Liver (tissue), 9 donors: ENCODE data around the gene IL17A. TPM values are rescaled to one million over a fixed set of nuclear protein-coding genes. Genes with fewer than 3 reads are reported as not detected.

ENCODE experiments used
- DNase-seq: peaks from one replicate; pipeline ENCODE4 v3.0.0-alpha.2; 2017; ENCODE audit warnings: low spot score
- H3K27ac ChIP-seq, 2 donors: one replicate each; pipeline ENCODE4 v1.7.0; 2013; ENCODE audit warnings: inconsistent platforms in 2 of 2, low read length in 2 of 2, control low read depth in 1 of 2, low read depth in 1 of 2, mild to moderate bottlenecking in 1 of 2
- H3K27me3 ChIP-seq, 4 donors: one replicate each; pipeline versions ENCODE4 v1.6.1 to v1.7.0; 2013; ENCODE audit warnings: low read length in 3 of 4, inconsistent platforms in 1 of 4, mild to moderate bottlenecking in 1 of 4, moderate library complexity in 1 of 4; ENCODE audit not compliant: control insufficient read depth in 4 of 4, insufficient read depth in 4 of 4
- H3K36me3 ChIP-seq, 4 donors: one replicate each; pipeline versions ENCODE4 v1.6.1 to v1.7.0; 2013; ENCODE audit warnings: low read length in 3 of 4, mild to moderate bottlenecking in 3 of 4, low read depth in 1 of 4, moderate library complexity in 1 of 4; ENCODE audit not compliant: control insufficient read depth in 4 of 4, insufficient read depth in 3 of 4
- H3K4me1 ChIP-seq, 4 donors: one replicate each; pipeline versions ENCODE4 v1.6.1 to v1.7.0; 2013; ENCODE audit warnings: low read length in 3 of 4, mild to moderate bottlenecking in 3 of 4, moderate library complexity in 1 of 4; ENCODE audit not compliant: control insufficient read depth in 4 of 4, insufficient read depth in 4 of 4
- H3K4me3 ChIP-seq, 3 donors: one replicate each; pipeline versions ENCODE4 v1.6.1 to v1.7.0; 2013; ENCODE audit warnings: low read length in 3 of 3, control low read depth in 1 of 3, low read depth in 1 of 3, mild to moderate bottlenecking in 1 of 3
- H3K9ac ChIP-seq, 2 donors: one replicate each; pipeline ENCODE4 v1.7.0; 2013; ENCODE audit warnings: low read length in 2 of 2, mild to moderate bottlenecking in 2 of 2, moderate library complexity in 2 of 2, control low read depth in 1 of 2, low read depth in 1 of 2
- H3K9me3 ChIP-seq, 4 donors: one replicate each; pipeline versions ENCODE4 v1.6.1 to v1.7.0; 2013; ENCODE audit warnings: low read length in 3 of 4; ENCODE audit not compliant: control insufficient read depth in 4 of 4
- EGR1 ChIP-seq, 2 donors: IDR thresholded peaks; 2 replicates each; pipeline ENCODE4 v1.6.1; 2016 to 2018; ENCODE audit warnings: antibody characterized with exemption in 2 of 2, low read depth in 2 of 2
- FOXA1 ChIP-seq: IDR thresholded peaks from 2 replicates; pipeline ENCODE4 v1.6.1; 2016; ENCODE audit warnings: antibody characterized with exemption
- FOXA2 ChIP-seq: IDR thresholded peaks from 2 replicates; pipeline ENCODE4 v1.6.1; 2016; ENCODE audit warnings: antibody characterized with exemption
- GABPA ChIP-seq, 2 donors: IDR thresholded peaks in 1 of 2; conservative IDR thresholded peaks in 1 of 2; 2 replicates each; pipeline ENCODE4 v1.6.1; 2016; ENCODE audit warnings: antibody characterized with exemption in 2 of 2, mild to moderate bottlenecking in 1 of 2, moderate library complexity in 1 of 2
- HNF4A ChIP-seq, 2 donors: conservative IDR thresholded peaks; 2 replicates each; pipeline ENCODE4 v1.6.1; 2016; ENCODE audit warnings: antibody characterized with exemption in 2 of 2, mild to moderate bottlenecking in 2 of 2
- HNF4G ChIP-seq: IDR thresholded peaks from 2 replicates; pipeline ENCODE4 v1.6.1; 2016; ENCODE audit warnings: antibody characterized with exemption
- JUND ChIP-seq, 2 donors: IDR thresholded peaks; 2 replicates each; pipeline ENCODE4 v1.6.1; 2016; ENCODE audit warnings: antibody characterized with exemption in 2 of 2
- MAX ChIP-seq: IDR thresholded peaks from 2 replicates; pipeline ENCODE4 v1.6.1; 2016; ENCODE audit warnings: antibody characterized with exemption
- NR2F2 ChIP-seq: IDR thresholded peaks from 2 replicates; pipeline ENCODE4 v1.6.1; 2016; ENCODE audit warnings: antibody characterized with exemption
- RAD21 ChIP-seq, 2 donors: IDR thresholded peaks; 2 replicates each; pipeline ENCODE4 v1.6.1; 2016; ENCODE audit warnings: antibody characterized with exemption in 2 of 2, mild to moderate bottlenecking in 2 of 2
- REST ChIP-seq: IDR thresholded peaks from 2 replicates; pipeline ENCODE4 v1.6.1; 2016; ENCODE audit warnings: antibody characterized with exemption, mild to moderate bottlenecking
- RXRA ChIP-seq, 2 donors: IDR thresholded peaks; 2 replicates each; pipeline ENCODE4 v1.6.1; 2017 to 2018; ENCODE audit warnings: antibody characterized with exemption in 2 of 2, mild to moderate bottlenecking in 1 of 2
- SP1 ChIP-seq: IDR thresholded peaks from 2 replicates; pipeline ENCODE4 v1.6.1; 2018; ENCODE audit warnings: antibody characterized with exemption, mild to moderate bottlenecking
- TAF1 ChIP-seq: conservative IDR thresholded peaks from 2 replicates; pipeline ENCODE4 v1.6.1; 2016; ENCODE audit warnings: antibody characterized with exemption, mild to moderate bottlenecking
- YY1 ChIP-seq: IDR thresholded peaks from 2 replicates; pipeline ENCODE4 v1.6.1; 2016; ENCODE audit warnings: antibody characterized with exemption, mild to moderate bottlenecking
- WGBS: extraction: QIAGEN DNeasy Blood & Tissue Kit; methylation state at CpG from one replicate; pipeline ENCODE4 v1.1.7; 2013; 5-methylcytosine and 5-hydroxymethylcytosine counted together
- polyA plus RNA-seq, 2 donors: library from polyadenylated mRNA; stranded (reverse) in 1 of 2; unstranded in 1 of 2; fragments of 200-250 nt in 1 of 2; fragments of >200 nt in 1 of 2; fragmentation: Nextera tagmentation in 1 of 2; extraction: Ambion mirVana in 1 of 2; gene quantifications; one replicate each; pipeline versions ENCODE4 v1.2.1 to v1.2.3, GENCODE V29; 2013 to 2015
- total RNA-seq, 2 donors: library from RNA; depleted of rRNA; stranded (reverse); fragments of >200 nt; gene quantifications; one replicate each; pipeline ENCODE4 v1.2.3, GENCODE V29; 2014
- TF ChIP-seq, protein P1 (sequence below): fragments of 150-350 bp; IDR thresholded peaks from 2 replicates; pipeline ENCODE4 v1.5.1; 2017; ENCODE audit warnings: improper control_type of control experiment, low read depth, low read length; ENCODE audit not compliant: missing input control
- TF ChIP-seq, protein P2 (sequence below): IDR thresholded peaks from 2 replicates; pipeline ENCODE4 v1.6.1; 2016; ENCODE audit warnings: antibody characterized with exemption
- TF ChIP-seq, protein P3 (sequence below): IDR thresholded peaks from 2 replicates; pipeline ENCODE4 v1.6.1; 2016; ENCODE audit warnings: antibody characterized with exemption
- donor health status: healthy.
- donor health status: healthy.
- donor health status: healthy.
- donor health status: healthy.
- donor health status: healthy.

The IL17A gene
- total and polyA plus RNA-seq, 4 donors, result not detected

DNA sequence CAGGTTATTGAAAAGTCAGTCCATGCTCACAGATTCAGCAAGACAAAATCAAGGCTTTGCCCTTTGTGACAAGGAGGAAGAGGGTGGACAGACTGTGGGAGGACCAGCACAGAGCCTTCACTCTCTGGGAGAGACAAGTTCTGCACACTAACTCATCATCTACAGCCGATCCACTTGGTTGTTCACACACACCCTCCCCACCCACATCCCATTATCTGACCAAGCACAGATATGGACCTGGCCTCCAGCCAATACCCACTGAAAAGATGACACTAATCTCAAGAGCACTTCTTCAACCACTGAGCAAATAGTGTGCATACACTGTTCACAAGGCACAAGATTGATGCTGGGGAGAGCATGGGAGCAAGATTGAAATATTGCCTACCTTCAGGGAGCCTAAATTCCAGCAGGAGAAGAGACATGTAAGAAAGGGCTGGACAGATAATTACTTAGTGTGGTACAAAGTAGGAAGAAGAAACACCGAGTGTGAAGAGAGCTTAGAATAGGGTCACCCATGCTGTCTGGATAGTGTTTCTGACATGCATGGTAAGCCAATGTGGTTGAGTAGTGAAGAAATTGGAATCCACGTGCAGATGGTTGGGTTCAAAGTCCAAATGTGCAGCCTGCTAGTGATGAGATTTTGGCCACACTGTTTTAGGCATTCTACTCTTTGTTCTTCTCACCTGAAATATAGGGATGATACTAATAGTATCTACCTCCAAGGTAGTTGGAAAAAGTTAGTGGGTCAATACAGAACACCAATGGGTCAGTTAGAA, 21.7 kb upstream of the IL17A start:
- H3K27me3 ChIP-seq, result no peaks in the 10 kb centered on the region
- TF ChIP-seq TAF1 (no peak), HNF4A (conservative IDR thresholded peaks at IDR 0.05) (peak; percentile 83 to 85), FOXA2 (no peak), SP1 (no peak), JUND (IDR thresholded peaks at IDR 0.05) (no peak), YY1 (no peak), FOXA1 (no peak), REST (no peak), GABPA (IDR thresholded peaks at IDR 0.05 in 1 of 2, conservative IDR thresholded peaks at IDR 0.05 in 1 of 2) (no peak), EGR1 (IDR thresholded peaks at IDR 0.05; ENCODE audit: low read depth in 2 of 2) (no peak), RAD21 (IDR thresholded peaks at IDR 0.05) (peak; percentile 14 to 30), HNF4G (peak; percentile 43), MAX (peak; percentile 48), RXRA (IDR thresholded peaks at IDR 0.05) (no peak), NR2F2 (no peak)
- TF ChIP-seq, protein P1, sequence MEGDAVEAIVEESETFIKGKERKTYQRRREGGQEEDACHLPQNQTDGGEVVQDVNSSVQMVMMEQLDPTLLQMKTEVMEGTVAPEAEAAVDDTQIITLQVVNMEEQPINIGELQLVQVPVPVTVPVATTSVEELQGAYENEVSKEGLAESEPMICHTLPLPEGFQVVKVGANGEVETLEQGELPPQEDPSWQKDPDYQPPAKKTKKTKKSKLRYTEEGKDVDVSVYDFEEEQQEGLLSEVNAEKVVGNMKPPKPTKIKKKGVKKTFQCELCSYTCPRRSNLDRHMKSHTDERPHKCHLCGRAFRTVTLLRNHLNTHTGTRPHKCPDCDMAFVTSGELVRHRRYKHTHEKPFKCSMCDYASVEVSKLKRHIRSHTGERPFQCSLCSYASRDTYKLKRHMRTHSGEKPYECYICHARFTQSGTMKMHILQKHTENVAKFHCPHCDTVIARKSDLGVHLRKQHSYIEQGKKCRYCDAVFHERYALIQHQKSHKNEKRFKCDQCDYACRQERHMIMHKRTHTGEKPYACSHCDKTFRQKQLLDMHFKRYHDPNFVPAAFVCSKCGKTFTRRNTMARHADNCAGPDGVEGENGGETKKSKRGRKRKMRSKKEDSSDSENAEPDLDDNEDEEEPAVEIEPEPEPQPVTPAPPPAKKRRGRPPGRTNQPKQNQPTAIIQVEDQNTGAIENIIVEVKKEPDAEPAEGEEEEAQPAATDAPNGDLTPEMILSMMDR, result no peak
- TF ChIP-seq, protein P2, sequence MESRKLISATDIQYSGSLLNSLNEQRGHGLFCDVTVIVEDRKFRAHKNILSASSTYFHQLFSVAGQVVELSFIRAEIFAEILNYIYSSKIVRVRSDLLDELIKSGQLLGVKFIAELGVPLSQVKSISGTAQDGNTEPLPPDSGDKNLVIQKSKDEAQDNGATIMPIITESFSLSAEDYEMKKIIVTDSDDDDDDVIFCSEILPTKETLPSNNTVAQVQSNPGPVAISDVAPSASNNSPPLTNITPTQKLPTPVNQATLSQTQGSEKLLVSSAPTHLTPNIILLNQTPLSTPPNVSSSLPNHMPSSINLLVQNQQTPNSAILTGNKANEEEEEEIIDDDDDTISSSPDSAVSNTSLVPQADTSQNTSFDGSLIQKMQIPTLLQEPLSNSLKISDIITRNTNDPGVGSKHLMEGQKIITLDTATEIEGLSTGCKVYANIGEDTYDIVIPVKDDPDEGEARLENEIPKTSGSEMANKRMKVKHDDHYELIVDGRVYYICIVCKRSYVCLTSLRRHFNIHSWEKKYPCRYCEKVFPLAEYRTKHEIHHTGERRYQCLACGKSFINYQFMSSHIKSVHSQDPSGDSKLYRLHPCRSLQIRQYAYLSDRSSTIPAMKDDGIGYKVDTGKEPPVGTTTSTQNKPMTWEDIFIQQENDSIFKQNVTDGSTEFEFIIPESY, result no peak
- TF ChIP-seq, protein P3, sequence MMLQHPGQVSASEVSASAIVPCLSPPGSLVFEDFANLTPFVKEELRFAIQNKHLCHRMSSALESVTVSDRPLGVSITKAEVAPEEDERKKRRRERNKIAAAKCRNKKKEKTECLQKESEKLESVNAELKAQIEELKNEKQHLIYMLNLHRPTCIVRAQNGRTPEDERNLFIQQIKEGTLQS, result no peak
- peaks cover 0 to 2% (median 0%) of the 10 kb centered on the region in 4 donors for H3K9me3 ChIP-seq
- no peaks in the 10 kb centered on the region for H3K36me3 ChIP-seq
- peak; percentile 41 for DNase-seq
- no peak overlapping the region for H3K27ac ChIP-seq
- H3K9ac ChIP-seq, result no peak overlapping the region
- 61% methylated on average over 3 of the region's 3 CpGs for WGBS
- H3K4me3 ChIP-seq, result no peak overlapping the region
- no peaks in the 10 kb centered on the region for H3K4me1 ChIP-seq
